CD14-positive monocyte (primary cell): ENCODE results near the gene ACTL6A. TPM values are rescaled to one million over a fixed set of nuclear protein-coding genes. Genes with fewer than 3 reads are reported as not detected.

Experiments
- DNase-seq, 3 donors: peaks; one replicate each; pipeline ENCODE4 v3.0.0-alpha.2; 2011 to 2022
- H2AFZ ChIP-seq: 2 replicates; pipeline ENCODE4 v1.6.0; 2012; ENCODE audit warnings: mild to moderate bottlenecking, low read depth, low read length, inconsistent platforms; ENCODE audit not compliant: insufficient read depth, poor library complexity, severe bottlenecking
- H3K27ac ChIP-seq, 2 donors: 1 replicate in 1 of 2; 2 replicates in 1 of 2; pipeline ENCODE4 v1.5.1; 2012 to 2013; ENCODE audit warnings: low read length in 2 of 2, control low read depth in 1 of 2, inconsistent platforms in 1 of 2, low read depth in 1 of 2, mild to moderate bottlenecking in 1 of 2
- H3K27me3 ChIP-seq, 2 donors: one replicate each; pipeline versions ENCODE4 v1.6.0 to v1.6.1; 2011 to 2013; ENCODE audit warnings: low read length in 2 of 2; ENCODE audit not compliant: control insufficient read depth in 2 of 2, insufficient read depth in 2 of 2
- H3K36me3 ChIP-seq, 2 donors: replicated peaks in 1 of 2; 1 replicate in 1 of 2; 2 replicates in 1 of 2; pipeline versions ENCODE4 v1.5.1 to v1.6.1; 2012 to 2013; ENCODE audit warnings: low read length in 2 of 2, control low read depth in 1 of 2, inconsistent platforms in 1 of 2, mild to moderate bottlenecking in 1 of 2; ENCODE audit not compliant: insufficient read depth in 2 of 2, control insufficient read depth in 1 of 2
- H3K4me1 ChIP-seq, 2 donors: 1 replicate in 1 of 2; 2 replicates in 1 of 2; pipeline versions ENCODE4 v1.5.1 to v1.6.1; 2012 to 2013; ENCODE audit warnings: low read length in 2 of 2, control low read depth in 1 of 2, inconsistent platforms in 1 of 2, mild to moderate bottlenecking in 1 of 2, moderate library complexity in 1 of 2; ENCODE audit not compliant: insufficient read depth in 2 of 2, control insufficient read depth in 1 of 2
- H3K4me2 ChIP-seq: replicated peaks from 2 replicates; pipeline ENCODE3; 2012; ENCODE audit warnings: low read length, moderate library complexity, mild to moderate bottlenecking; ENCODE audit not compliant: poor library complexity, severe bottlenecking; ENCODE audit errors: extremely low read depth
- H3K4me3 ChIP-seq, 3 experiments: fragments of 200-600 bp in 1 of 3; sonication (generic) in 1 of 3; replicated peaks in 1 of 3; 1 replicate in 2 of 3; 2 replicates in 1 of 3; pipeline ENCODE4 v1.5.1; 2011 to 2013; ENCODE audit warnings: low read length in 3 of 3, mild to moderate bottlenecking in 3 of 3, control low read depth in 2 of 3, low read depth in 2 of 3, inconsistent platforms in 1 of 3, moderate library complexity in 1 of 3
- H3K79me2 ChIP-seq: 2 replicates; pipeline ENCODE4 v1.6.0; 2012; ENCODE audit warnings: mild to moderate bottlenecking, control low read depth, inconsistent platforms, low read length, moderate library complexity; ENCODE audit not compliant: insufficient read depth
- H3K9ac ChIP-seq: 2 replicates; pipeline ENCODE4 v1.6.0; 2017; ENCODE audit warnings: low read length, mild to moderate bottlenecking; ENCODE audit not compliant: insufficient read depth, poor library complexity, severe bottlenecking
- H3K9me3 ChIP-seq, 2 donors: replicated peaks in 1 of 2; 1 replicate in 1 of 2; 2 replicates in 1 of 2; pipeline versions ENCODE4 v1.5.1 to v1.6.1; 2012 to 2013; ENCODE audit warnings: low read length in 2 of 2, control low read depth in 1 of 2; ENCODE audit not compliant: control insufficient read depth in 1 of 2, insufficient read depth in 1 of 2
- H4K20me1 ChIP-seq: 2 replicates; pipeline ENCODE4 v1.6.0; 2012; ENCODE audit warnings: mild to moderate bottlenecking, low read length, control low read depth, moderate library complexity; ENCODE audit not compliant: insufficient read depth
- H3K27ac Mint-ChIP-seq, 7 donors: one replicate each; pipeline ENCODE4 v1.8.0; 2020; ENCODE audit warnings: mild to moderate bottlenecking in 7 of 7, mixed read lengths in 7 of 7, moderate library complexity in 6 of 7, inconsistent platforms in 2 of 7
- H3K27me3 Mint-ChIP-seq, 3 donors: one replicate each; pipeline ENCODE4 v1.8.0; 2021 to 2022; ENCODE audit warnings: low read depth in 3 of 3, mild to moderate bottlenecking in 3 of 3, mixed read lengths in 3 of 3, moderate library complexity in 3 of 3, inconsistent platforms in 1 of 3
- H3K36me3 Mint-ChIP-seq, 2 donors: one replicate each; pipeline ENCODE4 v1.8.0; 2020; ENCODE audit warnings: mixed read lengths in 2 of 2, inconsistent platforms in 1 of 2, mild to moderate bottlenecking in 1 of 2
- H3K4me1 Mint-ChIP-seq: one replicate; pipeline ENCODE4 v1.8.0; 2020; ENCODE audit warnings: mild to moderate bottlenecking, mixed read lengths
- H3K4me3 Mint-ChIP-seq, 2 donors: one replicate each; pipeline ENCODE4 v1.8.0; 2020; ENCODE audit warnings: mild to moderate bottlenecking in 2 of 2, mixed read lengths in 2 of 2, moderate library complexity in 1 of 2
- H3K9me3 Mint-ChIP-seq, 7 donors: one replicate each; pipeline ENCODE4 v1.8.0; 2020 to 2022; ENCODE audit warnings: mixed read lengths in 7 of 7, mild to moderate bottlenecking in 6 of 7, moderate library complexity in 6 of 7, inconsistent platforms in 2 of 7
- WGBS: methylation state at CpG from one replicate; pipeline ENCODE4 v1.1.5; 2013; ENCODE audit warnings: missing lambda C conversion rate; ENCODE audit not compliant: insufficient coverage; 5-methylcytosine and 5-hydroxymethylcytosine counted together
- intact Hi-C, 2 donors: fragments of 100-400 bp; cut with micrococcal nuclease; formaldehyde crosslinking; loops; one replicate each; pipeline versions ENCODE4 v1.15.0 to v1.15.1; 2023
- polyA plus RNA-seq, 3 donors: library from polyadenylated mRNA; depleted of rRNA in 1 of 3; unstranded in 2 of 3; stranded (reverse) in 1 of 3; fragments of 300-500 nt in 2 of 3; fragments of >200 nt in 1 of 3; fragmentation: Illumina TruSeq in 2 of 3; gene quantifications; 1 replicate in 2 of 3; 2 replicates in 1 of 3; pipeline ENCODE4 v1.2.3, GENCODE V29; 2012 to 2021
- TF ChIP-seq, protein P1 (sequence below): fragments of 200-600 bp; IDR thresholded peaks from one replicate; pipeline ENCODE4 v1.8.0; 2022; ENCODE audit warnings: antibody characterized with exemption, mild to moderate bottlenecking

Gene ACTL6A
- polyA plus RNA-seq, 3 donors: 28.2 to 37.2 (median 35.9) TPM

DNA sequence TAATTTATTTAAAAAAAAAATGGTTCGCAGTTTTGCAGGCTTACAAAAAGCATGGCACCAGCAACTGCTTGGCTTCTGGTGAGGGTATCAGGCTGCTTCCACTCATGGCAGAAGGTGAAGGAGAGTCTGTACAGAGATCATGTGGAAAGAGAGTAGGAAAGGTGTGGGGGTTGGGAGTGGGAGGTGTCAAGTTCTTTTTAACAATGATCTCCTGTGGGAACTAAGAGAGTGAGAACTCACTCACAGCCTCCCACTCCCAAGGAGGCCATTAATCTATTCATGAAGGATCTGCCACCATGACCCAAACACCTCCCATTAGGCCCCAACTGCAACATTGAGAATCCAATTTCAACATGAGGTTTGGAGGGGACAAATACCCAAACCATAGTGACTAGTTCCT, 21.1 kb upstream of the ACTL6A start:
- H2AFZ ChIP-seq: no peak overlapping the region
- H3K9me3 Mint-ChIP-seq: peaks cover 0 to 2% (median 0%) of the 10 kb centered on the region in 7 donors
- no peak overlapping the region for H3K4me3 ChIP-seq
- TF ChIP-seq, protein P1, sequence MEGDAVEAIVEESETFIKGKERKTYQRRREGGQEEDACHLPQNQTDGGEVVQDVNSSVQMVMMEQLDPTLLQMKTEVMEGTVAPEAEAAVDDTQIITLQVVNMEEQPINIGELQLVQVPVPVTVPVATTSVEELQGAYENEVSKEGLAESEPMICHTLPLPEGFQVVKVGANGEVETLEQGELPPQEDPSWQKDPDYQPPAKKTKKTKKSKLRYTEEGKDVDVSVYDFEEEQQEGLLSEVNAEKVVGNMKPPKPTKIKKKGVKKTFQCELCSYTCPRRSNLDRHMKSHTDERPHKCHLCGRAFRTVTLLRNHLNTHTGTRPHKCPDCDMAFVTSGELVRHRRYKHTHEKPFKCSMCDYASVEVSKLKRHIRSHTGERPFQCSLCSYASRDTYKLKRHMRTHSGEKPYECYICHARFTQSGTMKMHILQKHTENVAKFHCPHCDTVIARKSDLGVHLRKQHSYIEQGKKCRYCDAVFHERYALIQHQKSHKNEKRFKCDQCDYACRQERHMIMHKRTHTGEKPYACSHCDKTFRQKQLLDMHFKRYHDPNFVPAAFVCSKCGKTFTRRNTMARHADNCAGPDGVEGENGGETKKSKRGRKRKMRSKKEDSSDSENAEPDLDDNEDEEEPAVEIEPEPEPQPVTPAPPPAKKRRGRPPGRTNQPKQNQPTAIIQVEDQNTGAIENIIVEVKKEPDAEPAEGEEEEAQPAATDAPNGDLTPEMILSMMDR: no peak
- H3K9me3 ChIP-seq: no peaks in the 10 kb centered on the region
- H3K4me1 ChIP-seq: no peaks in the 10 kb centered on the region
- H3K27me3 ChIP-seq: no peaks in the 10 kb centered on the region
- H3K27ac ChIP-seq: no peak overlapping the region
- no peaks in the 10 kb centered on the region for H3K79me2 ChIP-seq
- H3K4me1 Mint-ChIP-seq: no peaks in the 10 kb centered on the region
- no peak overlapping the region for H3K4me2 ChIP-seq
- H3K4me3 Mint-ChIP-seq: no peak overlapping the region
- no peaks in the 10 kb centered on the region for H4K20me1 ChIP-seq
- H3K36me3 ChIP-seq: no peaks in the 10 kb centered on the region
- intact Hi-C loops: no loop called here
- no peak overlapping the region for H3K27ac Mint-ChIP-seq
- WGBS: 100% methylated on average over 1 of the region's 1 CpG
- no peak for DNase-seq
- H3K36me3 Mint-ChIP-seq: no peaks in the 10 kb centered on the region
- peaks cover 0 to 3% (median 0%) of the 10 kb centered on the region in 3 donors for H3K27me3 Mint-ChIP-seq
- H3K9ac ChIP-seq: no peak overlapping the region

DNA sequence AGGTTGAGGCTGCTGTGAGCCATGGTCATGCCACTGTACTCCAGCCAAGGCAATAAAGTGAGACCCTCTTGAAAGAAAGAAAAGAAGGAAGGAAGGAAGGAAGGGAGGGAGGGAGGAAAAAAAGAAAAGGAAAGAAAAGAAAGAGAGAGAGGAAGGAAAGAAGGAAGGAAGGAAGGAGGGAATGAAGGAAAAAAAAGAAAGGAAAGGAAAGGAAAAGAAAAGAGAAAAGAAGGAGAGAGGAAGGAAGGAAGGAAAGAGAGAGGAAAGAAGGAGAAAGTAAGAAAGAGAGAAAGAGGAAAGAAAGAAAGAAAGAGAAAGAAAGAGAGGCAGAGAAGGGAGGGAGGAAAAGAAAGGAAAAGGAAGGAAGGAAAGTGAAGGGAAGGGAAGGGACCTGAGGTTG, 20.4 kb upstream of the ACTL6A start:
- Histone ChIP-seq H4K20me1 (no peaks in the 10 kb centered on the region), H3K36me3 (no peaks in the 10 kb centered on the region), H3K79me2 (no peaks in the 10 kb centered on the region), H2AFZ (no peak overlapping the region), H3K4me2 (no peak overlapping the region), H3K9ac (no peak overlapping the region), H3K4me3 (no peak overlapping the region), H3K27me3 (no peaks in the 10 kb centered on the region), H3K4me1 (no peaks in the 10 kb centered on the region), H3K9me3 (no peaks in the 10 kb centered on the region), H3K27ac (no peak overlapping the region)
- TF ChIP-seq, protein P1: no peak
- peaks cover 0 to 3% (median 0%) of the 10 kb centered on the region in 3 donors for H3K27me3 Mint-ChIP-seq
- no peaks in the 10 kb centered on the region for H3K36me3 Mint-ChIP-seq
- intact Hi-C loops: no loop called here
- DNase-seq: no peak
- H3K27ac Mint-ChIP-seq: peak overlapping the region in 1 of 7 donors; percentile 68
- no peak overlapping the region for H3K4me3 Mint-ChIP-seq
- H3K9me3 Mint-ChIP-seq: peaks cover 0 to 2% (median 0%) of the 10 kb centered on the region in 7 donors
- H3K4me1 Mint-ChIP-seq: no peaks in the 10 kb centered on the region
